NCI-H2171 (cell line): ENCODE data around the gene JAKMIP2.

Experiments
- DNase-seq: peaks from one replicate; lab custom pipeline; 2025; lab: John Stamatoyannopoulos, UW

JAKMIP2 gene

DNA sequence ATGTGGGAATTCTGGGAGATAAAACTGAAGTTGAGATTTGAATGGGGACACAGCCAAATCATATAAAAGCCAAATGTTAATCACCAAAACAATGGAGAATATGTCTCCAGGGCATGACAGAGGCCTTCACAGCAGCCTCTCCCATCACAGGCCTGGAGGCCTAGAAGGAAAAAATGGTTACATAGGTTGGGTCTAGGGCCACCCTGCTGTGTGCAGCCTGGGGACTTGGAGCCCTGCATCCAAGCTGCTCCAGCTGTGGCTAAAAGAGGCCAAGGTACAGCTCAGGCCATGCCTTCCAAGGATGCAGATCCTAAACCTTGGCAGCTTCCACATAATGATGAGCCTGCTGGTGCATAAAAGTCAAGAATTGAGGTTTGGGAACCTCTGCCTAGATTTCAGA is 85.1 kb downstream of the JAKMIP2 start:
- no peak for DNase-seq

DNA sequence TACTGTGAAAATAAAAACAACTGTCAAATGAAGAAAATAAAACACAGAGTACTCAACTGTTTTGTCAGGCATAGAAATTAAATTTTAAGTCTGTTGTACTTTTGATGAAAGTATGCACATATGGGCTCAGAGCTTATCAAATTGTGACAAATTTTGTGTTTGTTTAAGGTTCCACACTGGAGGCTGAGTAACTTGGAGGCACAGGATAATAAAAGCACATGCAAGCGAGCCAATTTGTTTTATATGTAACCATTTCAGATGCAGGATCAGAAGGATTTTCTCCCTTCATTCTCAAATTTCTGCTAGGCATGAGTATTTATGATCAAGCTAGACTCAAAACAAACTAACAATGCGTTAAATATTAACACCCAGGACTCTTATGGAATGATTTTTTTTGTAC is 87.8 kb downstream of the JAKMIP2 start:
- DNase-seq: no peak

DNA sequence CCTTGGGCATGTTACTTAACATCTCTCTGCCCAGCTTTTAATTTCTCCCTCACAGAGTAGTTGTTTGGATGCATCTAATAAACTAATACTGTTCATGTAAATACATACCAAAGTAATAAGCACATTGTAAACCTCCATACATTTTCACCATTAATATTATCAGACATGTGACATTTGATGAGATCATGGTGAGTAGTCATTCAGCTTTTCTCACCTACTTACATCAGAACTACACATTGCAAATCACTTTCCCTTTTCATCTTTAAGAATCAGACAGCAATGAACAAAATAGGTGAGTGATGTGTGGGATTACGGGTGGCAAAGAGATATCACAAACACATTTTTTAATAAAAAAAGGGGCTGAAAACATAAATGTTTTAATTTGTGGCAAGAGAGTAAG is 89.3 kb downstream of the JAKMIP2 start:
- DNase-seq: no peak

DNA sequence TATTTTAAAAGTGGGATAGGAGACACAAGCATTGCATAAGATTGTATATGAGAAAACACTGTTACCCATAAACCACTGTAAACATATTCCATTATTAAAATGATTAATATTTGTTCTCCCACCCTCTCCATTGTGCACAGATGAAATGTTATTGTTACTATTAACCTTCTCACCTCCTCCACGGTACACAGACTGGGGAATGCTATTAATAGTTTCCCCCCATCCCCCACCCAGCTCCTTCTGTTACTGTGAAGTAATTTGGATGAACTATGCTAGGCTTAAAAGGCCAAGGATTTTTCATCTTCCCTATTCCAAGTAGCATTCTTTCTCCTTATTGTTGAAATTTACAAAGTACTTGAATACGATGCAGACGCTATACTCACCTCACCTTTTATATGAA is 91.4 kb downstream of the JAKMIP2 start:
- no peak for DNase-seq

DNA sequence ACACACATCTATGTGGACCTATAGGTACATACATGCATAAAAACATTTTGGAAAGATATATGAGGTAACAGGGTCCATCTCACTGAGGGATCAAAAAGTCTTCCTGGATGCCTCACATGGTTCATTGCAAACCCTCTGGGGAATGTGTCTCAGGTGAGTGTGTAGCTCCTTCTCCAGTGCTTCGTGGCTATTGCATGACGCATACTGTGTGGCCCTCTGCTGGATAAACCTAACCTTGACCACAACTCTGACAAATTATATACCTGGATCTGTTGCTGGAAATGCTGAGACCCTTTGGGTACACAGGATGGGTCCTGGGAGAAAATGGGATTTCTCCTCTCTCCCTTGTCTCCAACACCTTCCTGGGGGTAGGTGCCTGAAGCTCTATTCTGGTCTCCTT is 91.9 kb downstream of the JAKMIP2 start:
- no peak for DNase-seq

DNA sequence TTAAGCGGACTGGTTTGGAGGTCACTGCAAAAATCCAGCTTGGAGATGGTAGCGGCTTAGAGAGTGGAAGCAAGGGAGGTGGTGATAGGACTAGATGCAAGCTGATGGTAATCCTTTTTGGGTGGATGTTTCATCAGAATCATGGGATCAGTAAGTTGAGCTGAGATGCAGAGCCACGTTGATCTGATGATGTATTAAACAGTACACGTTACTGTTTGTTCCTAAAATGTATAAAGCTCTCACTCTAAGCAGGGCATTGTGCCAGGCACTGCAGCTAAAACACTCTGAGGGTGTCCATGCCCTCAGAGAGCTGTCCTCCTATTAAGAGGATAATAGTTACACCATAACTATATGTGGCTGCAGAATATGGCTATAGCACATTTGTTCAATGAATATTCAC is 93.1 kb downstream of the JAKMIP2 start:
- no peak for DNase-seq

DNA sequence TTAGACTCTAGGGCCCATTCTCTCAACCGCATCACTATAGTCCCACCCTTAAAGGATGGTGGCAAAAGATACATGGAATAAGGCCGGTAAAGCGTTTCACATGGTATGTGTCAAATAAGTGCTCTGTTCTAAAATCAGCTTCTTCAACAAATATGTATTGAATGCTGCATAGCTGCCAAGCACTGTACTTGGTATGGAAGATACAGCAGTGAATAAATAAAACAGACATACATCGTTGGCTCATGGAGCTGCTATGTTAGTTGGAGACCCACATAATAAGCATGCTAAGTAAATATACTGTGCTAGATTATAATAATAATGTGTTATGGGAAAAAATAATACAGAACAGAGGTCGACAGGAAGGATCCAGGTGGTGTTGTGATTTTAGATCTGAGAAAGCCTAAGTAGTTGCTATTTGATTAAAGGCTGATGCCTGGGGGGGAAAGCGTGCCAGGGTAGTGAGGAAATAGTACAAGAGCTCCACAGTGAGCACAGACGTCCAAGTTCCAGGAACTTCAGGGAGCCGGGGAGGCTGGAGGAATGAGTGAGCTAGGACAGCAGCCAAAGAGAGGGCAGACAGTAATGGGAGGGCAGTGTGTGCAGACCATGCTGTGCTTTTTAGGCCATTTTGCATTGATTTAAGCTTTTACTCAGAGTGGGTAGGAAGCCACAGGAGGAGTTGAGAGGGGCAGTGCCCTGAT is 93.7 kb downstream of the JAKMIP2 start:
- DNase-seq: no peak

DNA sequence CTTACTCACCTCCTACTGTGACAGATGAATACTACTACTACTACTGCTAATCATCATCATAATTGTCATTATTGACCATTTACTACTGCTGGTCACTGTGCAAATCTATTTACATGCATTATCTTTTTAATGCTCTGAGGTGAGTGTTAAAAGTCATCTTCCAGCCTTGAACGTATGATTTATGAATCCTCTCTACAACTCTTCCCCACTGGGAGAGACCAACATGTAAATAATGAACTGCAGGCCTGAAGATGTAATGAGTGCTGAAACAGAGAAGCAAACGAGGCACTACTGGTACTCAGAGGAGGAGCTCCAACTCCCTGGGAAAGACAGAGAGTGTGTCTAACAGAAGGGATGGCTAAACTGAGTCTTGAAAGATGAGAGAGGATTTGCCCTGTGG is 95.4 kb downstream of the JAKMIP2 start:
- no peak for DNase-seq

DNA sequence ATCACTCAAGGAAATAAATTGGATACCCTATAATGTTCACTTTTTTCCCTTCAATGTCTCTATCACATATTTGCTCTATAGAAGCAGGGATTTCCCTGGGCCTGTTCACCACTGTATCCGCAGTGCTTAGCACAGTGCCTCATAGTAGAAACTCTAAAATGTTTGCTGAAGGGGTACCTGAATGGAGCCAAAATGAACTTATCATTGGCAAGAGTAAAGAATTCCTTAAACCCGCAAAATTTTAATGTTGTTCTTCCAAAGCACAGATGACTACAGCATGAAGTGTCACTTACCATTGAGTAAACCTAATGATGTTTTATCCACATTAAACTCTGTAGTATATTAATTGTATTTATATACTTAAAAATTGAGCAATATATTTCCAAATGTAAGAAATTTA is 96.1 kb downstream of the JAKMIP2 start:
- DNase-seq: no peak

DNA sequence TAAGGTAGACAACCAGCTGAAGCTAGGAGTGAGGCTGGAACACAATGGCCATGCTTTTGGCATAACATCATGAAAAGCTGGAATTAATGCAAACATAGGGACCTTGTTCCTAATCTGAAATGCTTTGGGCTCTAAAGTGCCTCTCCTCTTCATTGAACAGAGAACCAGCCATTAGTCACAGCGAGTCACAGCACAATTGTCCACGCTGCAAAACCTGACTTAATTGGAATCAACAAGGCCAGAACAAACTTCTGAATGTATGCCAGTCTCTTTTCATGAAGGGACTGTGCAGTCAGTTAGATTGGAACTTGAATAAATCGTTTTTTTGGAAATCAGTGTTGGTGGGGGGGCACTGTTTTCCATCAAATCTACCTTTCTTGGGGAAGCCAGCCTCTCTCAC is 96.5 kb downstream of the JAKMIP2 start:
- DNase-seq: no peak

DNA sequence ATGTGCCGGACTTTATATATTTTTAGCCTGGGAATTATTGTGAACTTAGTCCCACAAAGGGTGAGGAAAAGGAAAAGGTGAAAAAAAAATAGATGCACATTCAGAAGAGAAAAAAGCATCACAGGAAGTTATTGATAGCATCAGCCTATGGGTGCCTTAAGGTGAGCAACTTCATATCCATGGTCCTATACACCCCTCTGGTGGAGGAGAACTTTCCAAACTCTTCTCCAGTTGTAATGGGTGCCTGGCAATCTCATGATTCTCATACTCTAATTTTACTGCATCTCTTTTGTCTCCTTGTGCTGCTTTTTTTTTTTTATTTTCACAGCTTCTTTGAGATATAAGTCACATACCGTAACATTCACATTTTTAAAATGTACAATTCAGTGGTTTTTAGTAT is 107.4 kb downstream of the JAKMIP2 start:
- DNase-seq: no peak

DNA sequence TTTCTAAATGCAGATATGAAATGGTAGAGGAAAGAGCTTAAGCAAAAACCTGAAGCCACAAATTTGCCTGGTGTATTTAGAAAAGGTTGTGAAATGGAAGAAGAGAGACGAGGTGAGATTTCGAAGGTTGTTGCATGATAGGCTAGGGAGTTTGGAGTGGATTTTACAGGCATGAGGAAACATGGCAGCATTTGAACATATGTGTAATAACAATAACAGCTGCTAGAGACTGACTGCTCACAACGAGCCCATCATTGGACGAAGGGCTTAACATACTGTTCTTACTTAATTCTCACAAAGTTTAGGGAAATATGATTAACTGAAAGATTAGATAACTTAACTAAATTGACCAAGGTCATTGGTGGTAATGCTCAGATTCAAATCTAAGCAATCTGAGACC is 108.1 kb downstream of the JAKMIP2 start:
- DNase-seq: no peak

DNA sequence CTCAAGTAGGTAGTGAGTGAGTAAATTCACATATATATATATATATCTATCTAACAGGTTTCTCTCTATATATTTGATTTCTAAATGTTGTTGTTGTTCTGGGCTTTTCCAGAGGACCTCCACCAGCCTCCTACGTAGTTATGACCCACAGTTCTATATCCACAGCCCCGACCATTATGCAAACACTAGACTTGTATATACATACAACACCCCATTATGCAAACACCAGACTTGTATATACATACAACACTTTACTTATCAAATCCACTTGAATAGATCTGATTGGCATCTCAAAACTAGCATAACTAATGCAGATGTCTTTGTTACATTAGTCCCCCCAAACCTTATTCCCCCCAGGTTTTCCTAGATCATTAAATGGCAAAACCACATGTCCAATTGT is 108.7 kb downstream of the JAKMIP2 start:
- DNase-seq: no peak

DNA sequence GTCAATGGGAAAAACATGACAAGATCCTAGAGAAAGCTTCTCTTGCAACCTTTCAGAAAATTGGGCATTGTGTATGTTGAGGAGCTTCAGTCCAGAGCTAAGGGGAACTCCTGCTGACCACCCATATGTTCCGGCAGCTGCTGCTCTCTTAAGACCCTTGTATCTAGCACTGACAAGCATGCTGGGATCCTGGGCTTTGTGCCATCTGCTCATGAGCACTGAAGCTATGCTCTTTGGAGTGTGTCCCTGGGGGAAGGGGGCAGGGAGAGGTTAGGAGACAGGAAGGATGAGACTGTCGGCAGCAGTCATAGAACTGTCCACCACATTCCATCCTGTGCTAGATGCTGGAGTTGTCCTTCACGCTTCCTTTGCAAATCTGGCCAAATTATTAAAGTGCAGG is 109.3 kb downstream of the JAKMIP2 start:
- peak; percentile 70 for DNase-seq

DNA sequence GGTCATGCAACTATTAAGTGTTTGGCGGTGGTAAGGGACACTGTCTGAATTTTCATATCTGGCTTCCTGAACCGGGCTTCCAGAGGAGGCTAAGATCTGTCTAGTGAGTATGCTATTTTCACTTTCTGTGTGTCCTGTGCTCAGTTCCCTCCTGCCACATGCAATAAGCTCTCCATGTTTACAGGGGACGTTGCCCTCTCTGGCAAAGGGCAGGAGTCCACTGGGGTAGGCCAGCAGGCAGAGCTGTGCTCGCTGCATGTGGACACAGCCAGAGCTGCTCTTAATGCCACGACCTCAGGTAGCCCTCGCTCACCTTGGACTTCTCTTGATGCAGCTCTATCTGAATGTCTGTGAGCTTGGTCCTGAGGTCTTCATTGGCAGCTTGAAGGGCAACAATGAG is 111.2 kb downstream of the JAKMIP2 start:
- no peak for DNase-seq

DNA sequence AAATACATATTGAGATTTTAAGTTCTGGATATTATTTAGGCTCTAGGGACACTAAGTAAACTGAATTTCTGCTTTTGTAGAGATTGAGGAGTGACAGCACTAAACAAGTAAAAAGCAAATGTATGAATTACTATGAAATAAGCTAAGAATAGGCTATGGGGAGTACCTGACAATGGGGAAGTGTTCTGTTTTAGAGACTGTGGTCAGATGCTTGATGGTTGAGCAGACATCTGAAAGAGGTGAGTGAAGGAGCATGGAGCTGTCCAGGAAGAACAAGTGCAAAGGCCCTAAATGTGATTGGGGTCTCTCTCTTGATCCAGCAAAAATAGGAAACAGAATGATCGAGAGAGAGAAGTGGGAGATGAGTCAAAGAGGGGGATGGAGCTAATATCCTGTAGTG is 111.7 kb downstream of the JAKMIP2 start:
- no peak for DNase-seq

DNA sequence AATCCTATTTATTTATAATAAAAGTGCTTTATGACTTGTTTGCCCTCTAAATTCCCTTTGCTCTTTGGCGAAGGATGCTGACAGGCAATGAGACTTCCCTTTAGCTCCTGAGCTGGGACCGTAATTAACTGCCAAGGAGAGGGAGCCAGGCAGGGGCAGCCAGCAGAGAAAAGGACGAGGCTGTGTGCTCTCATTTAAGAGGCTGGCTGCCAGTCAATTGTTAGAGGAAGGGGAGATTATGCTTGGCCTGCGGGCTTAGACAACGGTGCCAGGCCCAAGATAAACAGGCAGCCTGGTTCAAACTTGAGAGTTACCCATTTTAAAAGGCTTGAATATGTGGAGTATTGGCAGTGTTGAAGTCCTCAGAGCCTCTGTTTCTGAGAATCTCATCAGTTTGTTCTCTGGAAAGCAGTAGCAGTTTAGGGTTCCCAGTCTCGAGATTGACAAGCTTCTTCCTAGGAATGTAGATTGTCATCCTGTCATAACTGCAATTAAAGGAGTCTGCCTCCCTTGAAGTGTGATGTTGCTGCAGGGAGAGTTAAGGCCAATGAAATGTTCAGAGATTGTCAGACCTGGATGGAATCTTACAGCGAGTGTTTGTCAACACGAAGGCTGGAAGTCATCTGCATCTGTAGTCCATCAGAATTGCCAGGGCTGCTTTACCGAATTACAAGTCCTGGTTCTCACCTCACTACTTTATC is 113.2 kb downstream of the JAKMIP2 start:
- DNase-seq: no peak

DNA sequence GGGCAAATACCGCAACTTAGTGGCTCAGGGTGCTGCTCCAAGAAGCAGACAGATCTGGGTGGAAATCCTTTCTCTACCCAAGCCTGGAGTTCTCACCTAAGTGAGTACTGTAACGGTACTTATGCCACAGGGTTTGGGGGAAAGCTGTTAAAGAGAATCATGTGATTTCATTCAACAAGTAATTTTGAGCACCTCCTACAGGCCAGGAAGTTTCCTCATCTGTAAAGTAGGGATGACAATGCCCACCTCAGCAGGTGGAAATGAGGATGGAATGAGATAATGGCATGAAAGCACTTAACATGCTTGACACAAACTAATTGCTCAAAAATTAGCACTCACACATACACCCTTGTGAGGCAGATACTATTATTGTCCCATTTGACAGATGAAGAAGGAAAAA is 114.1 kb downstream of the JAKMIP2 start:
- DNase-seq: no peak

DNA sequence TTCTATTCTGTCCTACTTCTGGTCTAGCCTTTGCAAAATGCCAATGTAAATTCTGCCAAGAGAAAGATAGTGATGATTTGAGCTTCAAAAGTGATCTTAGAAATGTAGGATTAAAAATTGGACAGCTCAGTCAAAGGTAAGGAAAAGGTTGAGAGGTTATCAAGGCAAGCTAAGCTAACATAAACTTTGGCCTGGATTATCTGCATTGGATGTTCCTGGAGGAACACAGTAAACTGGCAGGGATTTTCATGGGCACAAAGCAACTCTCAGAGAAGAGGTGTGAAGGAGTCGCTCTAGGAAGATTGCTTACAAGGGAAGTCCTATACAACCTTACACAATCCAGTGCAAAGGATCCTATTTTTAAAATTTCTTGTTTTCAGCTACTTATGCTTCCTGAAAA is 115.2 kb downstream of the JAKMIP2 start:
- no peak for DNase-seq

DNA sequence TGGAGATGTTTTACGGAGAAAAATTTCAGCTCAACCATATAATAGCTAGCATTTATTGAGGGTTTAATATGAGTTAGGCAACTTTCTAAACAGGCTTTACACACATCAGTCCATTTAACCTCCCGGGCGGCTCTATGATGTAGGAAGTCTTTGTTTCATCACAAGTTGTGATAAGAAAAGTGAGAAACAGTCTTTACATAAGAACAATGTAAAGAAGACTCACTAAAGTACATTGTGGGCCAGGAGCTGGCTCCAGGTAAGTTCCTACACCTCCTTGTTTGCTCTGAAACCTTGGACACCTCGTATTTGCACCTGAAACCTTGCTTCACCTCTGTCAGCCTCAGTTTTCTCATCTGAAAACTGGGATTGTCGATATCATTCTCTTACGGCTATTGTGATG is 116.1 kb downstream of the JAKMIP2 start:
- no peak for DNase-seq

DNA sequence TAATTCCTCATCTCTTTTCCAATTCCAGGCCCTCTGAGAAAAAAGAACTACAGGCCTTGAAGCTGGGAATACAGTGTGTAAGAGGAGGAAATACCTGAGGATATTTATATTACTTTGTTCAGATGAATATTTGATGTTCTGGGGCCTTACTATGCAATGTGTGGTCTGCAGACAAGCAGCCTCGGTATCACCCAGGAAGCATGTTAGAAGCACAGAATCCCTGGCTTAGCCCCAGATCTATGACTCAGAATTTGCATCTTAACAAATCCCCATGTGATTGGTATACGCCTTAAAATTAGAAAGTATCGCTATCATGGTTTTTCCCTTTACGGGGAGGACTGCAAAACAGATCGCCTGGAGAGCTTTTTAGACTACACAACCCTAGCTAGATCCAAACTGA is 121.0 kb downstream of the JAKMIP2 start:
- no peak for DNase-seq

DNA sequence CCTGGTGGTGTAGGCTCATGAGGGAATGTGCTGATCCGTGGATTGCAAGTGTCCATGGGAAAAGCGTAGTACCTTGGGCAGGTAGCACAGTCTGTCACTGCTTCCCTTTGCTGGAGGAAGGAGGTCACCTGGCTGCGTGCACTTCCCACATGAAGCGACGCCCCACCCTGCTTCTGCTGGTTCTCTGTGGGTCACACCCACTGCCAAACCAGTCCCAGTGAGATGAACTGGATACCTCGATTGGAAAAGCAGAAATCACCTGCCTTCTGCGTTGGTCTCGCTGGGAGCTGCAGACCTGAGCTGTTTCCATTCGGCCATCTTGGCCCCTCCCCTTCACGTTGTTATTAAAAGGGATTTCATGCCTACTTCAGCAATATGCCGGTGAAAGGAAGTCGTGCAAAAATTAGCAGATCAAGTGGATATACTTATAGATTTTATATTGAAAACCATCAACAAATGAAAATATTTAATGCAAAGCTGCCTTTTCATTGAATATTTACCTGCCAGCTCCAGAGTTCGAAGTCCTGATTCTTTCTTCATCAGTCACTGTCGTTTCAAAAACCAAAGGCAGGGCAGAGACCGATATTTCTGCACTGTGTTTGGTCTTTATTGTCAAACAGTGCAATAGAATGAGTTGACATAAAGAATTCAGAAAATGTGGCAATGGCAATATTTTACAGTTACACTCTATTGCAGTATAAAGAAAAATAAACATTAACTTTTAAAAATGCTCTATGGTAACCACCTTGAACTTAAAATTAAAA is 123.2 kb downstream of the JAKMIP2 start:
- no peak for DNase-seq

DNA sequence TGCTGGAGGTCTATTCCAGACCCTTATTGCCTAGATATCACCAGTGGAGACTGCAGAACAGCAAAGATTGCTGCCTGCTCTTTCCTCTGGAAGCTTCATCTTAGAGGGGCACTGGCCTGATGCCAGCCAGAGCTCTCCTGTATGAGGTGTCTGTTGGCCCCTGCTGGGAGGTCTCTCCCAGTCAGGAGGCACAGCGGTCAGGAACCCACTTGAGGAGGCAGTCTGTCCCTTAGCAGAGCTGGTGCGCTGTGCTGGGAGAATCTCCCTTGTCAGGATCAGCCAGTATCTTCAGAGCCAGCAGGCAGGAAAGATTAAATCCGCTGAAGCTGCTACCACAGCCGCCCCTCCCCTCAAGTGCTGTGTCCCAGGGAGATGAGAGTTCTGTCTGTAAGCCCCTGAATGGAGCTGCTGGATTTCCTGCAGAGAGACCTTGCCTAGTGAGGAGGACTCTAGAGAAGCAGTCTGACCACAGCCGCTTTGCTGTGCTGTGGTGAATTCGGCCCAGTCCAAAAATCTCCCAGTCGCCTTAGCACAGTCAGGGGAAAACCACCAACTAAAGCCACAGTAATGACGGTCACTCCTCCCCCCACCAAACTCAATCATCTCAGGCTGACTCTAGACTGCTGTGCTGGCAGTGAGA is 124.1 kb downstream of the JAKMIP2 start:
- no peak for DNase-seq
